Nephron (organoid): Measurements from ENCODE around the gene FTHL17.

Source experiments
- H3K27ac Mint-ChIP-seq, 3 experiments: 2 replicates each; pipeline ENCODE4 v1.8.0; 2020; ENCODE audit warnings: mixed read lengths in 3 of 3, mild to moderate bottlenecking in 2 of 3, moderate library complexity in 1 of 3
- H3K27me3 Mint-ChIP-seq: 2 replicates; pipeline ENCODE4 v1.8.0; 2021; ENCODE audit warnings: low read depth, mild to moderate bottlenecking, moderate library complexity, mixed read lengths
- H3K36me3 Mint-ChIP-seq: 2 replicates; pipeline ENCODE4 v1.8.0; 2020; ENCODE audit warnings: low read depth, mixed read lengths
- H3K4me1 Mint-ChIP-seq: 2 replicates; pipeline ENCODE4 v1.8.0; 2020; ENCODE audit warnings: mixed read lengths
- H3K4me3 Mint-ChIP-seq, 3 experiments: 2 replicates each; pipeline ENCODE4 v1.8.0; 2020; ENCODE audit warnings: mild to moderate bottlenecking in 3 of 3, mixed read lengths in 3 of 3, moderate library complexity in 2 of 3
- H3K9me3 Mint-ChIP-seq: 2 replicates; pipeline ENCODE4 v1.8.0; 2020; ENCODE audit warnings: mixed read lengths
- TF ChIP-seq, protein P1 (sequence below), 3 experiments: fragments of 200-600 bp; sonication (generic); IDR thresholded peaks; one replicate each; pipeline ENCODE4 v1.5.0; 2021; ENCODE audit warnings: antibody characterized with exemption in 3 of 3; ENCODE audit not compliant: unreplicated experiment in 3 of 3

FTHL17 gene

GRCh38 chrX:31058284-31058683 lies 13.6 kb downstream of the FTHL17 start:
- H3K4me3 Mint-ChIP-seq, result no peak overlapping the region
- H3K9me3 Mint-ChIP-seq, result no peaks in the 10 kb centered on the region
- no peak overlapping the region for H3K27ac Mint-ChIP-seq
- TF ChIP-seq, protein P1, sequence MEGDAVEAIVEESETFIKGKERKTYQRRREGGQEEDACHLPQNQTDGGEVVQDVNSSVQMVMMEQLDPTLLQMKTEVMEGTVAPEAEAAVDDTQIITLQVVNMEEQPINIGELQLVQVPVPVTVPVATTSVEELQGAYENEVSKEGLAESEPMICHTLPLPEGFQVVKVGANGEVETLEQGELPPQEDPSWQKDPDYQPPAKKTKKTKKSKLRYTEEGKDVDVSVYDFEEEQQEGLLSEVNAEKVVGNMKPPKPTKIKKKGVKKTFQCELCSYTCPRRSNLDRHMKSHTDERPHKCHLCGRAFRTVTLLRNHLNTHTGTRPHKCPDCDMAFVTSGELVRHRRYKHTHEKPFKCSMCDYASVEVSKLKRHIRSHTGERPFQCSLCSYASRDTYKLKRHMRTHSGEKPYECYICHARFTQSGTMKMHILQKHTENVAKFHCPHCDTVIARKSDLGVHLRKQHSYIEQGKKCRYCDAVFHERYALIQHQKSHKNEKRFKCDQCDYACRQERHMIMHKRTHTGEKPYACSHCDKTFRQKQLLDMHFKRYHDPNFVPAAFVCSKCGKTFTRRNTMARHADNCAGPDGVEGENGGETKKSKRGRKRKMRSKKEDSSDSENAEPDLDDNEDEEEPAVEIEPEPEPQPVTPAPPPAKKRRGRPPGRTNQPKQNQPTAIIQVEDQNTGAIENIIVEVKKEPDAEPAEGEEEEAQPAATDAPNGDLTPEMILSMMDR (IDR thresholded peaks at IDR 0.05; ENCODE audit: unreplicated experiment in 3 of 3), result no peak
- no peaks in the 10 kb centered on the region for H3K27me3 Mint-ChIP-seq
- no peaks in the 10 kb centered on the region for H3K36me3 Mint-ChIP-seq
- H3K4me1 Mint-ChIP-seq, result no peaks in the 10 kb centered on the region

DNA sequence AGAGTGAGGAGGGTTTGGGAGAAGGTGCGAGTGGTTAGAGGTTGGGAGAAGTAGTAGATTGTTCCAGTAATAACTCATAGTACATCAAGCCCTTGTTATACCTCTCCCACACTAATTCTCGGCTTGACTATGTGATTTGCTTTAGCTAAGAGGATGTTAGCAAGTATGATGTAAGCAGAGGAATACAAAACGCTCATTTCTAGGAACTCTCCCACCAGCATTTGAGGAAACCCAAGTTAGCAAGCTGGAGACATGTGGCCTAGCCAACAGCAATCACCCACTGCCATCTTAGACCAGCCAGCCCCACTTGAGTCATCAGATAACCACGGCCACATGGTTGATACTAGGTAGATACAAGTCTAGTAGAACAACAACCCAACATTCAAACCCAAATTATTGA lies 14.2 kb downstream of the FTHL17 start:
- H3K27ac Mint-ChIP-seq, result no peak overlapping the region
- no peaks in the 10 kb centered on the region for H3K36me3 Mint-ChIP-seq
- TF ChIP-seq, protein P1 (IDR thresholded peaks at IDR 0.05; ENCODE audit: unreplicated experiment in 3 of 3), result no peak
- H3K4me1 Mint-ChIP-seq, result no peaks in the 10 kb centered on the region
- no peaks in the 10 kb centered on the region for H3K27me3 Mint-ChIP-seq
- no peak overlapping the region for H3K4me3 Mint-ChIP-seq
- H3K9me3 Mint-ChIP-seq, result no peaks in the 10 kb centered on the region

GRCh38 chrX:31057291-31057690 lies 14.6 kb downstream of the FTHL17 start:
- no peak overlapping the region for H3K27ac Mint-ChIP-seq
- H3K4me3 Mint-ChIP-seq, result no peak overlapping the region
- H3K4me1 Mint-ChIP-seq, result no peaks in the 10 kb centered on the region
- no peaks in the 10 kb centered on the region for H3K27me3 Mint-ChIP-seq
- H3K36me3 Mint-ChIP-seq, result no peaks in the 10 kb centered on the region
- TF ChIP-seq, protein P1 (IDR thresholded peaks at IDR 0.05; ENCODE audit: unreplicated experiment in 3 of 3), result no peak
- H3K9me3 Mint-ChIP-seq, result no peaks in the 10 kb centered on the region

- Mint-ChIP-seq H3K27me3 (no peaks in the 10 kb centered on the region), H3K36me3 (no peaks in the 10 kb centered on the region), H3K4me1 (no peaks in the 10 kb centered on the region), H3K4me3 (no peak overlapping the region), H3K9me3 (peaks cover 5% of the 10 kb centered on the region), H3K27ac (no peak overlapping the region)
- TF ChIP-seq, protein P1 (IDR thresholded peaks at IDR 0.05; ENCODE audit: unreplicated experiment in 3 of 3), result no peak
Measured at GRCh38 chrX:31053621-31054020, 18.2 kb downstream of the FTHL17 start.

DNA sequence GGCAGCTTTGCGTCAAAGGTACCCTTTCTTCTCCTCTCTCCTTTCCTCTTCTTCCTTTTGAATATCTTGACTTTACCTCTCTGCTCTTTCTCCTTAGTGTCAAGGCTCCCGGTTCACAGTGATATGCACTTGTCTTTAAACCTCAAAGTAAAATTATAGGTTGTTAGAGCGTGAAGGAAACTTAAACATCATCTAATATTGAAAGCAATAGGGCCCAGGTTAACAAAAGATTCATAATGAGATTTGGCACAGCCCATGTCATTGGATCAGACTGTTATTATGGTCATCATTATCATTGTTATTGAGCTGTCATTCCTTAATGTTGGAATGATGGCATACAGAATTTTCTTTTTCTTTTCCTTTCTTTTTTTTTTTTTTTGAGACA lies 32.5 kb downstream of the FTHL17 start:
- H3K36me3 Mint-ChIP-seq, result no peaks in the 10 kb centered on the region
- H3K9me3 Mint-ChIP-seq, result peaks cover 4% of the 10 kb centered on the region
- H3K4me1 Mint-ChIP-seq, result peaks cover 5% of the 10 kb centered on the region
- H3K27ac Mint-ChIP-seq, result no peak overlapping the region
- no peaks in the 10 kb centered on the region for H3K27me3 Mint-ChIP-seq
- TF ChIP-seq, protein P1 (IDR thresholded peaks at IDR 0.05; ENCODE audit: unreplicated experiment in 3 of 3), result no peak
- H3K4me3 Mint-ChIP-seq, result no peak overlapping the region

DNA sequence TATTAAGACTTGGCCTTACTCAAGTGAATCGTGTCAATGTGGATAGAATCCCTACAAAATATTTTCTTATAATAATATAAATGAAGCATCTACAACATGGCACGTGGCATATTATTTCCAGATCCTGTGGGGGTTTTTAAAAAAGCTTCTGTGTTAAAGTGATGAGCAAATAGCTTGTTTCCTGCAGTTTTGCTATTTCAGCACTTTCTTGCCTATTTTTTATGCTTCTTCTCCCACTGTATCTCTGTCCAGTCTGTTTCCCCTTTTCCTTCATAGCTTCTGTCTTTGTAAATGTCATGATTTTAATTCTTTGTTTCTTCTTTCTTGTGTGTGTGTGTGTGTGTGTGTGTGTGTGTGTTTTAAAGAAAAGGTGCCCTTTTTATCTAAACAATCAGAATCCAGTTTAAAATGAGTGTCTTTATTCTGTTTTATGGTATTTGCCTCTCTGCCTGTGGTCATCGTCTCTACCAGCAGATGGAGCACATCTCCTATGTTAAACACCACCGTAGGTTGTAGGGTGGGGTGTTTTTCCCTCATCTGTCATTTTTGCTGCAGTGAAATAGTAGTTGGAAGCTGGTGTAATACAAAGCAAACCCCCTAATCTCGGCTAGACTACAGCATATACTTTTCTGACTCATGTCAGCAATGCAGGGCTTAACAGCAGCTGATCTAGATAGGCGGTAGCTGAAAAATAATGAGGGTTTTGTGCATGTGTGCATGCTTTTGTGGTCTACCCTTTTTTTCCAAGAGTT lies 33.1 kb downstream of the FTHL17 start:
- Mint-ChIP-seq H3K4me3 (no peak overlapping the region), H3K9me3 (peaks cover 4% of the 10 kb centered on the region), H3K4me1 (peaks cover 5% of the 10 kb centered on the region), H3K36me3 (no peaks in the 10 kb centered on the region), H3K27me3 (no peaks in the 10 kb centered on the region), H3K27ac (peak overlapping the region; percentile 22 to 46 (median 24))
- TF ChIP-seq, protein P1 (IDR thresholded peaks at IDR 0.05; ENCODE audit: unreplicated experiment in 3 of 3), result peak; percentile 49 to 59 (median 52)
